CMK (cell line): ENCODE measurements around the gene RAP1GAP.
"Not testable (repeated sequence)": the region's sequence is repeated elsewhere in the genome, so short reads cannot be mapped to it uniquely, and the experiment has no call there.

ENCODE experiments used
- DNase-seq: peaks from one replicate; pipeline ENCODE4 v3.0.0-alpha.2; 2010; ENCODE audit warnings: low read depth

The RAP1GAP gene

GRCh38 chr1:21677168-21677567 is 8.0 kb upstream of the RAP1GAP start:
- no peak for DNase-seq

GRCh38 chr1:21674957-21675356 is 5.8 kb upstream of the RAP1GAP start:
- DNase-seq, result no peak

GRCh38 chr1:21673853-21674252 is 4.7 kb upstream of the RAP1GAP start:
- not testable (repeated sequence) for DNase-seq

GRCh38 chr1:21673277-21673780 is 4.2 kb upstream of the RAP1GAP start:
- no peak for DNase-seq

GRCh38 chr1:21672478-21673276 is 3.5 kb upstream of the RAP1GAP start:
- no peak for DNase-seq

- no peak for DNase-seq
Measured at GRCh38 chr1:21671915-21672314, 2.8 kb upstream of the RAP1GAP start.

- no peak for DNase-seq
Measured at GRCh38 chr1:21670956-21671902, 2.1 kb upstream of the RAP1GAP start.

- DNase-seq, result no peak
Measured at GRCh38 chr1:21670059-21670881, 1.1 kb upstream of the RAP1GAP start.

GRCh38 chr1:21668951-21669257 is 253 bp downstream of the RAP1GAP start:
- DNase-seq, result no peak

- DNase-seq, result no peak
Measured at GRCh38 chr1:21668232-21668950, 766 bp downstream of the RAP1GAP start.

GRCh38 chr1:21667348-21668231 is 1.6 kb downstream of the RAP1GAP start:
- no peak for DNase-seq

GRCh38 chr1:21666576-21667320 is 2.4 kb downstream of the RAP1GAP start:
- no peak for DNase-seq

GRCh38 chr1:21665711-21666575 is 3.2 kb downstream of the RAP1GAP start:
- no peak for DNase-seq

- DNase-seq, result no peak
Measured at GRCh38 chr1:21664806-21665588, 4.2 kb downstream of the RAP1GAP start.

- no peak for DNase-seq
Measured at GRCh38 chr1:21663951-21664805, 5.0 kb downstream of the RAP1GAP start.

- no peak for DNase-seq
Measured at GRCh38 chr1:21663248-21663950, 5.8 kb downstream of the RAP1GAP start.
